ENCODE data around the gene GRID1.

GRID1 gene

DNA sequence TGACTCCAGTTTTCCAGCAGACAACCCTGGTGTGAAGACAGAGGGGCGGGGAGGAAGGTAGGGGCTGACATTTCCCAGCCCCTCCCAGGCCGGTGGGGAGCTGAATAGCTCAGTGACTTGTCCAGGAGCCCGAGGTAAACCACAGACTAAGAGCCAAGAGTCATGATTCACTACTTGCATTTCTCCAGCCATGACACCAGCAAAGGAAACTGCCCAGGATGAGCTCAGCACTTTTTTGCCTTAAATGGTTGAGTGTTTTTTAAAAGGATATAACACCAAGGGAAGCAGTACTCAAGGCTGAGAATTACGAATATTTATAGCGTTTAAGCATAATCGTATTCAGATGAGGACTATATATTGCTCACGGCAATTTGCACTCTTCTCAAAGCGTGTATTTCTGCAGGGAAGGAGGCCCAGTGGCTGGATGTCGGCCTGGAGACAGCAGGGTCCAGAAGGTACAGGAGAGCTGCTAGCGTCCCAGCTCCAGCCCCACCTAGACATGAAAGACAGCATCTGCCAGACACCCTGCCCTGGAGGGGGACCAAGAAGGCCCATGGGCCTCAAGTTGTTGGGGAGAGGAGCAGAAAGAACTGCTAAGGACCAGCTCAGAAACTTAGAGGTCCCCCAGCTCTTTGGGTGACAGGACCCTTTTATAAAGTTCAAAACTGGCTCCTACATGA lies 141.4 kb downstream of the GRID1 start:
- DNase-seq, result no peak

DNA sequence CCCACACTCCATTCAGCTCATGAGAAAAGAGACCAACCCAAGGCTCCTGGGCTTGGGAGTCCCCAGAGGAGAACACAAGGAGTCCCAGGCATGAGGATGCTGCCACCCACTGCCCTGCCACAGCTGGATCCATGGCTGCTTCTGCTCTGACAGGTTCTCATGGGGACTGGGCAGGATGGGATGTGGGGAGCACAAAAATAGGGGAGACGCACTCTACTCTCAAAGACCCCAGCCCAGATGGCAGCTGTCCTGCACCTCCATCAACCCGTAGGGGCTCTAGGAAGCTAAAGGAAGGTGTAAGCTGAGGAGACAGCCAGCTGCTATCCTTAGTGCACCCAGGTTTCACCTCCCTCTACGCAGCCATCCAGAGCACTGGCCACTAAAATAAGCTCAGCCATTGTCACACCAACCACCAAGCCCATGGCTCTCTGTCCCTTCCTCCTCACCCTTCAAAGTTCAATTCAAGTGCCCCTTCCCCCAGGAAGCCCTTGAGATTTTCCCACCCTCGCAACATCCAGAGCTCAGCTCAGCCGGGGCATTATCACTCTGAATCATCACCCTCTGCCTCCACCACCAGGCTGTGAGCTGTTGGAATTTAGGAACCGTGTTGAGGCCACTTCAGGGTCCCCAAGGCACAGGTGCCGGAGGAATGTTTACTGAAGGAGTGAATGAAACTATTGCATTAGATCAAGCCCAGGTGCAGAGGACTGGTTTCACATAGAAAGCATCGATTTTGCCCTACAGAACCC lies 142.1 kb downstream of the GRID1 start:
- DNase-seq, result no peak

DNA sequence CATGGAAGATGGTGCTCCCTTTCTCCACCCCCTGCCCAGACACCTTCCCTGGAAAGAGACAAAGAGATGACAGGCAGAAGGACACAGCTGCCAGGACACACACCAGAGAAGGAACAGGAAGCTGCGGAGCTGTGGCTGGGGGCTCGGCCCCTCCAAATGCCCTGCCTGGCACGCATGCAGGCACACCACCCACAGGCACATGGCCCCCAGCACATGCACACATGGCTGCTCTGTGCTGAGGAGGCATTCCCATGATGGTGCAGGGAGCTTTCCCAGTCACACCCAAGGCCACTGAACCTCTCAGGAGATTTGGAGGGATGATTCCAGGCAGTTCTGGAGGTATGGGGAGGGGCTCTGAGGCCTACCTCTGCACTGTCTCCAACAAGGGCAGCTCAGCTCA lies 143.3 kb downstream of the GRID1 start:
- DNase-seq, result no peak

DNA sequence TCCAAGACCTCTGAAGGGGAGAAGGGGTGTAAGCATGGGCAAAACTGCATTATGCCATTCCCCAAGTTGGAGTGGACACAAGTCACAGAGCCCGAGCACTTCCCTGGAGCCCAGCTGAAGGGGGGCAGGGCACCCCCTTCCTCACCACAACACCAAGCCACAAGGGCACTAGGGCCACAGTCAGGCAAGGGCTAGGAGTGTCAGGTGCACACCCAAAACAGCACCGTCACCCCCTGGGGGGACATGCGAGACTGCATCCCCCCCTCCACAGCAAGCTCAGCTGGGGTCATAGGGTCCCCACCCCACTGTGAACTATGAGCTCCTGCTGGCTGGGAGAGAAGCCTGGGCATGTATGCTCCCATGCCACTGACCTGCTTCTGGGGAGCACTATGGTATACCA lies 143.9 kb downstream of the GRID1 start:
- DNase-seq, result no peak

DNA sequence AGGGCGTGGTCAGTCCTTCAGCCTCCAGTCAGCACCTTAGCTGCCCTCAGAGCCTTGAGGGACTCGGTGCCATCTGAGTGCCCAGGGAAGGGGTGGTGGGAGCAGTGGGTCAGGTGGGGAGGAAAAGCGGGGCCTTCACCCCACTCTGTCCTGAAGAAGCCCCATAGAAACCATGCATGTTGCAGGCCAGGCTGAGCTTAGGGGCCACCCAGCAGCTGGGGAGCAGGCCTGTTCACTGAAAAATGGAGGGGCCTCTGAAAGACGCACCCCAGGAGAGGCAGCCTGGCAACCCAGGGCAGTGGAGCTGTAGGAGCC lies 144.3 kb downstream of the GRID1 start:
- DNase-seq, result no peak

DNA sequence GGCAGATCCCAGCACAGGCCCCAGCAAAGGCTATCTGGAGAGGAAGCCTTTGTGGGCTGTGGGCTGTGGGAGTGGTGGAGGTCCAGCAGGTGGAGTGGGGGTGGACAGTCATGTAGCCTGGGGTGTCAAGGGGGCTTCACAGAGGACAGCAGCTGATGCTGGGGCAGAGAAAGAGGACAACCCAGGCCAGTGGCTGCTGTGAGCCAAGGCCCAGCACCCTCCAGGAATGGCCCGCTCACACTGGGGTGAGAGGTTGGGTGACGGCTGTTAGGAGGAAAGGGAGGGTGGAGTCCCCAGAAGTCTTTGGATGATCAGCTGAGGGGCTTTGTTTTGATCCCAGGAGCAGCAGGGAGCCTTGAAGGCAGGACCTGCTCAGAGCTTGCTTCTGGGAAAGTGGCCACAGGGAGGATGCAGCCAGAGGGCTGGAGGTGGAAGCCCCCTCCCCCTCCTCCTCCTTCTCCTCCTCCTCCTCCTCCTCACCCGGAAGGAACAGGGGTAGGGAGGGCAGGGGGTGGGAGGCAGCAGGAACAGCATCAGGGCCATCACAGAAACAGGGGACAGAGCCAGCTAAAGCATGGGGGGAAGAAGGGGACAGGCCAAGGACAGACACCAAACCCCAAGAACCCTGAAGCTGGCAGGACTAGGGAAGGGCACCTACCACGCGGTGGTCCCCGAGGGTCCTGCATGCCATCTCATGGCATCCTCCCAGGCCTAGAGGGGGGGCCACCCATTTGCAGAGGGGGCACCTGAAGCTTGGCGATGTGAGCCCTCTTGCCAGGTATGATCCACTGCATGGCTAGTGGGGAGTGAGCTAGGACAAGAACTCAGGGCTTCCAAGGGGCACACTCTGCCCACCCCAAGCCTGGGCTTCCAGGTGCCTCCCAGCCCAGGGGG lies 144.9 kb downstream of the GRID1 start:
- no peak for DNase-seq

DNA sequence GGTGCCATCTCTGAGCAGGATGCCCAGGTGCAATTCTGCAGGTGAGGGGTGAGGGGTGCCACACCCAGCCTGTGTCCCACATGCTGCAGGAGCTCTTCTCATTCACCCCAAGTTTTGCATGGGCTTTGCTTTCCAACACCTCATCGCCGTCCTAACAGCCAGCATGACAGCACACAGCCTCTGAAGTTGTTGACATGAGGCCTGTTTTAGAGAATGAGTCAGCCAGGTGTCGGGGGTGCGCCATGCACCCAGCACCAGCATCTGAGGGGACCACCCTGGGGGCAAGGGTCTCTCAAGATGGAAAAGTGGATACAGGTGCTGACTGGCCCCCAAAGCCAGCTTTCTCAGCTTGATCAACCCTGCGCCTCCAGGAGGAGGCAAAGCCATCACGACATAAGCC lies 146.0 kb downstream of the GRID1 start:
- no peak for DNase-seq

DNA sequence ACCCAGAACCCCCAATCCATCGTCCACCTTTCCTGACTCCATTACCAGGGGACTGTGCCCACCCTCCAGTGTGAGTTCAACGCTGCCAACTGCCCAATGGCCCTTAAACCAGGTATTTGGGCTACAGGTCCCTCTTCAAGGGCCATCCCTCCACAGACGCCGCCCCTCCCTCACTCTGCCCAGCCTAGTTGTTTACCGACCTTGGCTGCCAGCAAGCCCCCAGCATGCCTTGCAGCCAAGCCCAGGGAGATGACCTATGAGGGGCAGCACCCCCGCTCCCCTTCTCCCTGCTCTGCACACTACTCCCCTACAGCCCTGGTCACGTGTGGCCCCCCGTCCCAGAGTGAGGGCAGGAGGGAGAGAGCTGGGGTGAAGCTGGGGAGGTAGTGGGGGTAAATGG lies 147.3 kb downstream of the GRID1 start:
- DNase-seq, result no peak

DNA sequence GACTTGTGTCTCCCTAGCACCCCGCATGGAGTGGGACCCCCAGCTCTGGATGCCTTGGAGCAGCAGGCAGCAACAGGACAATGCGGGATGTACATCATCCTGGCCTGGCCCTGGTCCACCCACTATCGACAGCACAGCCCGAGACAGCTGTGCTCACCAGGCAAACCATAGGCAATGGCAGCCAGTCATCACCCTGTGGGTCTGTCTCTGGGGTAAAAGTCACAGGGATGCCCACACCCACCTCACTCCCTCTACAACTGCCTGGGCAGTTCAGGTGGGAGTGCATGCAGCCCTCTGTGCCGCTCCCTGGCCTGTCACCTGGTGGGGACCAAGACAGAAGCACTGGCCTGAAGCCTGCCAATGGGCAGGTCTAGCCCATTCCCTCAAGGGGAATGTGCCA lies 147.8 kb downstream of the GRID1 start:
- no peak for DNase-seq

DNA sequence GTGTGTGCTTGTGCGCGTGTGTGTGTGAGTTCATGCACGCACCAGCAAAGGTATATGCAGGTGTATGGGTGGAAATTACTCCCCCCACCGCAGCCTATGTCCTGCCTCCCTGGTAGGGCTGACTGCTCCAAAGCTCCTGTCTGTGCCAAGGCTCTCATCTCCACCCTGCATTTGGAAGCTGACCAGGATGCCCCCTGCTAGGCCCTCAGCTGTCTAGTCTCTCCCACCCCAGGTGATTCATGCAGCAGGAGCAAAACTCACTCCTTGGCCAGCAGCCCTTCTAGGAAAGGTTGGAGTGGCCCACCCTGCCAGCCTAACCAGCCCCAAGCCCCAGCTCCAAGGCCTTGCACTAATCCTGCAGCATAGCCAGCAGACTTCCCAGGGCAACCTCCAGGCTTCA lies 148.4 kb downstream of the GRID1 start:
- DNase-seq, result no peak

DNA sequence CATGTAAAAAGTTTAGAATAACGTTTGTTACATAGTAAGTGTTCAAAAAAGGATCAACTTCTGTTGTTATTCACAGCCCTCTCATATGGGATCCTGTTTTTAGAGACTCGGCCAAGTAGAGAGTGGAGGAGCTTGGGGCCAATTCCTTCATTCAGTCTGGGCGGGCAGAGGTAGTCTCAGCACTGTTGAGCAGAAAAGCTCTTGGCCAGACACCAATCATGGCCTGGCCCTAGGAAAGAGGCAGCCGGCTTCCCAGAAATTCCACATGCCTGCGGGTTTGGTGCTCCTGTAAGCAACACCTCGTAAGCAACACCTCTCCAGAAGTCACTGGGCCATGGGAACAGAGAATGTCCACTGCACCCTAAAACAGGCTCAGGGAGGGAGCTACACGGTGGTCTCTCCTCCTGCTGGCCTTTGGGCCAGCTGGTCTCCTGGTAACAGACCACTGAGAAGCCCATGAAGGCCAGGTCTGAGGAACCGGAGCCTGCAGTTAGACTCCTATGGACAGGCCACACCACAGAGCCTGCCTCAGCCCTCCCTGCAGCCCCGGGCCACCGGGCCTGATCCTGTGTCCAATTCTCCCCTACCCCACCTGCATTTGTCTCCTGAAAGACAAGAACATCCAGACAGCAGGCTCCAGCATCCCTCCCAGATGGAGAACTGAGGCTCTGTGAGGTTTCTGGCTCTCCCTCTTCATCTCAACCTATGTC lies 149.1 kb downstream of the GRID1 start:
- no peak for DNase-seq

DNA sequence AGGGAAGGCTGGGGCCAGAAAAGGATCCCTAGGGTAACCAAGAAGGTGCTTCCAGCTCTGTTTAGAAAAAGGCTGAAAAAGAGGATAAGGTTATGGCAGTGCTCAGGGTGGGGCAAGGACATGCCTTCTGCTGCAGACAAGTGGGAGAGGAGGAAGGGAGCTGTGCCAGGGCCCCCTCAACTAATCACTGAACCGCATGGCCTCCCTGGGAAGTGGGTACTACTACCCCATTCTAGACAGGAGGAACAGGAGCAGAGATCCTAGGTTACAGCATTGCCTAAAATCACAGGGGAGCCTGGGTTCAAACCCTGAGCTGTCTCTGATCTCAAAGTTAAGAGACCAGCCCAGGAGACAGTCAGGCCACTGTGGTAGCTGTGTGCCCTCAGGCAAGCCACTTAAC lies 149.7 kb downstream of the GRID1 start:
- no peak for DNase-seq

DNA sequence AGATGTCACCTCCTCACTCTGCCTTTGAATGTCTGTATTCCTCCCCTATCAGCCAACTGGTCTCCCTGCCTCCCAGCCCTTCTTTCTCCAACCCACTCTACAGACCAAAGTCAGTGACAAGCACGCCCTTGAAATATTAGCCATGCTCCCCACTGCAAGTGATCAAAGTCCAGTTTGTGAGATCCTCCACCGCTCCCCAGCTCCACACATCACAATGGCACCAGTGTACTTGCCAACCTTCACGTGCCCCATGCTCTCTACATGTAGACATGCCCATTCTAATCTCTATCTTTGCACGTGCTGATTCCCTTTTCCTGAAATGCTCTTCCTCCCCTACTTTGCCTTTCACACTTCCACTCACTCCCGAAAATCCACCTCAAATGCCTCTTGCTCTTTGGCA lies 150.9 kb downstream of the GRID1 start:
- no peak for DNase-seq

DNA sequence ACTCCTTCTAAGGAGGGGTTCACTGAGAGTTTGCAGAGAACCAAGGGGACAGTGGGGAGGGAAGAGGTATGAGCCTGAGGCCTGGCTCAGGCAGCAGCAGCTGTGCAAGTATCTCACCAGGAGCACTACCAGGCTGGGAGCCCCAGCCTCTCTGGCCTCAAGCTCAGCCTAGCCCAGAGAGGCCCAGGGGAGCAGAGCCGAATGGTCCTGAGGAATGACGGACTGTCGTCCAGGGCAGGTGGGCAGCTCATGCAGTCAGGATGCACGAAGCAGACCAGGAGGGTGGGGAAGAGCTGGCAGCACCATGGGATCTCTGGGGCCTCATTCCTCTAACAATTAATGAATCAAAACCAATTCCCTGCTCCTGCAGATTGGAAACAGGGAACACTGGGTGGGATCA lies 151.5 kb downstream of the GRID1 start:
- no peak for DNase-seq

DNA sequence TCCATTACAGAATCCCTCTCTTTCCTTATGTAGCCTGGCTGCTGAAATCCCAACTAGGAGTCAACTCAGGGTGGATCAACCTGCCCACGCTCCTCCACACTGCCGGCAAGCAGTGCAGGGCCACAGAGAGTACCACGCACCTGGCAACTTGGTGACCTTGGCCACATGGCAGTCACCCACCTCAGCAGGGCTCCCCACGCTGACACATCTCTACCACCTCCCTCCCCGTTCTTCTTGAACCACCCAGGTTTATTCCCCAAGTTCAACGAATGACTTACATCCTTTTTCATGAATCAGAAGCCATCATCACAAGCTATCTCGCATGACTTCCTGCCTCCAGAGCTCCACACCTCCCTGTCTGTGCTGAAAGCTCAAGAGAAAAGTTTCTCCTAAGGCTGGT lies 153.4 kb downstream of the GRID1 start:
- DNase-seq, result no peak

DNA sequence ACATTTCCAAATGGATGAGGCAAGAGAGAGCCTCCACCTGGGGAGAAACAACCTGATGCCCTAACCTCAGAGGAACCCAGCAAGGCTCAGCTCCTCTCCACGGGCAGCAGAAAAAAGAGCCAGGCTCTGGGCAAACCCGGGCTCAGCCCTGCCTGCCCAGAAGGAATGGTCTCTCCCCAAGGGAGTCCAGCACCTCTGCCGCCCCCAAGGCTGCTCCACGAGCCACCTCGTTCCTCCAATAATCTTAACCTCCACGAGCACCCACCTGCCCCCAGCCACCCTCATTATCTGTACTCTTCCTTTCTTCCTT lies 154.2 kb downstream of the GRID1 start:
- no peak for DNase-seq

DNA sequence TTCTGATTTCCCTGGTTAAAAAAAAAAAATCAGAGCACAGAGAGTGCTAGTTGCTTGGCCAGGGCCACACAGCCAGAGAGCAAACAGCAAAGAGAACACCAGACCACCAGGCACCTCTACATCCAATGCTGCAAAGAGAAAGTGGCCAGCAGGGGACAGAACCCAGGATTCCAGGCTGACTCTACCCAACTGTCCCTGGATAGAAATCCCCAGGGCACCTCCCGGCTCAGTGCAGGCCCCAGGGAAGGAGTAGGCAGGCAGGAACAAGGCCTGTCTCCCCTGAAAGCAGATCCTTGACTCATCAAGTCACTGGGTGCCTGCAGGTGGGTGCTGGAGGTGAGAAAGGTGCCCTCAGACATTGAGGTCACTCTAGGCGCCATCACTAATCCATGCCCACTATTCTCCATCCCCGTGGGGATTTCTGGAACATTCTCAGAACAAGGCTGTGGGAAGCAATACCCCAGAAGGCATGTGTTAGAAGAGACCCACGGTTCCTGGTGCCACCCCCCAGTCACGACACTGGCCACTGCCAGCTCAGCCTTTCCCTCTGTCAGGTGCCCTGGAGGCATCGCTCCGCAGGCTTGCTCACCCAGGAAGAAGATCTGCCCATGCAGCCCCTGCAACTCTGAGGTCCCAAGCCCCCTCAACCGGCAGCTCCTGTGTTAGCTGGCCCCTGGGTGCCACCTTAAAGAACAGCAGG lies 154.8 kb downstream of the GRID1 start:
- DNase-seq, result no peak

DNA sequence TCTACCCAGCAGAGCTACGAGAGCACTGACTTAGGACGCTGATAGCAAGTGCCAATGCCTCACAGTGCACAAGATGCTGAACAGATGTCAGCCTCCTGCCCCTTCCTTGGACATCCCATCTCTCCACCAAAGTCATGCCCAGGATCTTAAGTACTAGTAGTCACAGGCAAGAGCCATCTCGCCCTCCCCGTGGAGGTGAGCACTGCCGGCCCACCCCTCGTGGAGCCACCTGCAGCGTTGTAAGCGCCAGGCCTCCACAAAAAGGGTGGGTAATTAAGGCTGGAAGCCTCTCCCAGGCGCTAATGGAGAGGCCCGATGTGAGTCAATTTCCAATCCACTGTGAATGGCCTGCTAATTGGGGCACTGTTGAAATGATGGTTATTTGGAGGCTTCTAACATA lies 156.2 kb downstream of the GRID1 start:
- DNase-seq, result no peak

DNA sequence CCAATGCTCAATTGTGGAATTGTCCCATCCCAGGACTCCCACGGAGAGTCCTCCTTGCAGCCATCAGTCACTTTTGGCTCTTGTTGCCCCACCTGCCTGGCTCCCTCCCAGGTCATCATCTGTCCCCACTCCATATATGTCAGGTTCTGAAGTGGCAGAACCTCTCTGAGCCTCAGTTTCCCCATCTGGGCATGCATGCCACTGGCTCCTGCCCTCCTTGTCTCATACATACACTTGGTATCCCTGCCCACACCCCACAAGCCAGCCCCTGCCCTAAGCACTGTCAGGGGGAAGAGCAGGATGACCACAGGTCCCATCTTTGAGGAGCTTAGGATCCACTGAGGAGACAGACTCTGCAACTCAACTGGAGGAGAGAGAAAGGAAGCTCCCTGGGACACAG lies 156.9 kb downstream of the GRID1 start:
- no peak for DNase-seq

DNA sequence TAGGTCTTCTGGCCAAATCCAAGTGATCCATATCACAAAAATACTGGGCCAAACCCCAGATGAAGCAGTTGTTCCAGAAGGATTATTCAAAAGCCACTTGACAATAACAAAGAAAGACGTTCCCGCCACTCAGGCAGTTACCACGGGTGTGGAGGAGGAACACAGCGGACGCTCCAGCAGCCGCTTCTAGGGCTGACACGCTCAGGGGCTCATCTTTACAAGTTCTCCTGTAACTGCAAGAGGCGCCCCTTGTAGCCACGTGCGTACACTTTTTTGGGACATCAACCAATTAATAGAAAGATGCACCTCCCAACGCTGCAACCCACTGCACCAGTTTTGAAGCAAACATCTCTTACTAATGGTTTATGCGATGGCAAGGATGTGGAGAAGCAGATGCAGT lies 159.4 kb downstream of the GRID1 start:
- no peak for DNase-seq

DNA sequence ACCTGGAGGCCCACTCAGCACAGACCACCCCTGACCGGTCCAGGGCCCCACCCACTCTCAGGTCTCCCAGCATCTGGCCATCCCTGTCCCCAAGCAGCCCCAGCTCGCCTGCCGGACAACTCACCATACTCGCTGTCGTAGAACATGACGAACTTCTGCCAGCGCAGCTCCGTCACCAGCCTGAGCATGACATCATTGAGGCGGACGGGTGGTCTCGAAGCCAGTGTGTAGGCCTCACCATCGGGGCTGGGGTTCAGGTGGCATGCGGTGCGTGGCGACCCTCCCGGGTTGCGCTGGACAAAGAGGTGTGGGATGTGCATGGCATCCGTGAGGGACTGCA lies 160.4 kb downstream of the GRID1 start:
- no peak for DNase-seq

DNA sequence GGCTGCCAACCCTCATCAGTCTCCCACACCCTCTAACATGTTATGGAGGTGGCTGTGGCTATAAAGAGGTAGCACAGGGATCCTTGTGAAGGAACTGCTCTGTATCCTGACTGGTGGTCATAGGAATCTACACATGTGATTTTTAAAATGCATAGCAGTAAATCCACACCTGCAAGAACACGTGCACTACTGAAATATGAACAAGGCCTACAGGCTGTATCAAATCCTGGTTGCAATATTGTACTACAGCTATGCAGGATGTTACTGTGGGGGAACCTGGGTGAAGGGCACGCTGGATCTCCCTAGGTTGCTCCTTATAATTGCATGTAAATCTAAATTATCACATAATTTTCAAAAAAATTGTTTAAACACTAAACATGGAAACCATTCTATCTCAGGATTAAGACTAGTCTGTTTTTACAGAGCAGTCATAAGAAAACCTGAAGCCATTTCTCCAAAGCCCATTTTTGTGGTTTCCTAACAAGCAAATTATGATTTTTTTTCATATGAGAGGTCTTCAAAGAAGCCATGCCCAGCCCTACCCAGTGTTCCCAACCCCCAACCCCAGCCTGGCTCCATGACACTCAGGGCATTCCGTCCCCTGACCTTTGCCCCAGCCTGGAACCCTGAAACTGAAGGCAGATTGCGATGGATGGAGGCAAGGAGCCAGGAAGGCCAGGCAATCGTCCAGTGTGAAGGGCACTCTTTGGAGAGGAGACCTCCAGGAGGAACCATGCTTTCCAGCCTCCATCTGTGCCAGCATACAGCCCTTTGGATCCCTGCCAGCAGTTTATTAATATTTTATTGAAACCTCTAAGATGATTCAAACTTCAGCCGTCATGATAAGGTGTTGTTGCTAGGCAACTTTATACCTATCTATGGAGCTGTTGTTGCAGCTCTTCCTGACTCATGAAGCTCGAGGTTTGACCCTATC lies 161.0 kb downstream of the GRID1 start:
- no peak for DNase-seq

All from stimulated activated CD8-positive, alpha-beta memory T cell treated with anti-CD3 and anti-CD28 coated beads, Interleukin-4, amount 100 ng/mL, for 48 hours (primary cell).